ENCODE results near the gene KIRREL3.
"Not testable (repeated sequence)": the region's sequence is repeated elsewhere in the genome, so short reads cannot be mapped to it uniquely, and the experiment has no call there.

The KIRREL3 gene

DNA sequence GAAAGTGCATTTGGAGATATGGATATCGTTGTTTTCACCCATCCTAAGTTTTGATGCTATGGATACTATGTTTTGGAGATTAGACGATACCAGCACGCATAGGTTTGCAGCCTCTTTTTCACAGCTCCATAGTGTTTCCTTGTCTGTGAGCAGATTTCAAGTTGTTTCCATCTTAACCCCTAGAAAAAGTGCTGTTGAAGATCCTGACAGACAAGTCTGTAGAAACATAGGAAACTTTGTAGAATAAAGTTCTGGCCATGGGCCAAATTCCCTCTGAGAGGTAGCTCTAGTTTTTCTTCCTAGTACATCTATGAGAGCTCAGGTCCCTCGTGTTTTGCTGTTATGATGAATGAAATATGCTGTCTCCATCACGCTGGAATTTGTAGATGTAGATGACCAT is 612.7 kb downstream of the KIRREL3 start:
- DNase-seq (ENCODE audit: low read depth) = no peak

DNA sequence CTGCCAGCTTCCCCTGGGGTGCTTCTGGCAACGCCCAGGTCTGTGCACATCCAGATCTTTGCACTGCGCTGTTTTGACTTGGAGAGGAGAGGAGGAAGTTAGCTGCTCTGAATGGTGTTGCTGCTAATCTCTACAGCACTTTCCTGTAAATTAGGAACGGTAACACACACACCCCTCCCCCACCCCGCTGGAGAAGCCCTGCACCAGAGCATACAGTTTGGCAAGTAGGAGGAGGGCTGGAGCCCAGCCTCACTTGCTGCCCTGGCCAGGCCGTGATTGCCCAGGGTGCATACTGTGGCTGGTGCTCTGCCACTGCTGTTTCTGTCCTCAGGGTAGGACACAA is 613.9 kb downstream of the KIRREL3 start:
- not testable (repeated sequence) for H3K4me3 ChIP-seq (ENCODE audit: control insufficient read depth, low read depth, low read length); DNase-seq (ENCODE audit: low read depth)

More for the DNA sequence above, 612.7 kb downstream of the KIRREL3 start:
- TF ChIP-seq, protein P1, sequence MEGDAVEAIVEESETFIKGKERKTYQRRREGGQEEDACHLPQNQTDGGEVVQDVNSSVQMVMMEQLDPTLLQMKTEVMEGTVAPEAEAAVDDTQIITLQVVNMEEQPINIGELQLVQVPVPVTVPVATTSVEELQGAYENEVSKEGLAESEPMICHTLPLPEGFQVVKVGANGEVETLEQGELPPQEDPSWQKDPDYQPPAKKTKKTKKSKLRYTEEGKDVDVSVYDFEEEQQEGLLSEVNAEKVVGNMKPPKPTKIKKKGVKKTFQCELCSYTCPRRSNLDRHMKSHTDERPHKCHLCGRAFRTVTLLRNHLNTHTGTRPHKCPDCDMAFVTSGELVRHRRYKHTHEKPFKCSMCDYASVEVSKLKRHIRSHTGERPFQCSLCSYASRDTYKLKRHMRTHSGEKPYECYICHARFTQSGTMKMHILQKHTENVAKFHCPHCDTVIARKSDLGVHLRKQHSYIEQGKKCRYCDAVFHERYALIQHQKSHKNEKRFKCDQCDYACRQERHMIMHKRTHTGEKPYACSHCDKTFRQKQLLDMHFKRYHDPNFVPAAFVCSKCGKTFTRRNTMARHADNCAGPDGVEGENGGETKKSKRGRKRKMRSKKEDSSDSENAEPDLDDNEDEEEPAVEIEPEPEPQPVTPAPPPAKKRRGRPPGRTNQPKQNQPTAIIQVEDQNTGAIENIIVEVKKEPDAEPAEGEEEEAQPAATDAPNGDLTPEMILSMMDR (conservative IDR thresholded peaks at IDR 0.05; ENCODE audit: control insufficient read depth, insufficient read depth, low read depth, low read length) = no peak
- H3K4me3 ChIP-seq (ENCODE audit: control insufficient read depth, low read depth, low read length) = no peak overlapping the region

- no peak overlapping the region for H3K4me3 ChIP-seq (ENCODE audit: control insufficient read depth, low read depth, low read length)
- DNase-seq (ENCODE audit: low read depth) = no peak
- TF ChIP-seq, protein P1 (conservative IDR thresholded peaks at IDR 0.05; ENCODE audit: control insufficient read depth, insufficient read depth, low read depth, low read length) = no peak
These were observed 614.4 kb downstream of the KIRREL3 start for GRCh38 chr11:126385991-126386728.

DNA sequence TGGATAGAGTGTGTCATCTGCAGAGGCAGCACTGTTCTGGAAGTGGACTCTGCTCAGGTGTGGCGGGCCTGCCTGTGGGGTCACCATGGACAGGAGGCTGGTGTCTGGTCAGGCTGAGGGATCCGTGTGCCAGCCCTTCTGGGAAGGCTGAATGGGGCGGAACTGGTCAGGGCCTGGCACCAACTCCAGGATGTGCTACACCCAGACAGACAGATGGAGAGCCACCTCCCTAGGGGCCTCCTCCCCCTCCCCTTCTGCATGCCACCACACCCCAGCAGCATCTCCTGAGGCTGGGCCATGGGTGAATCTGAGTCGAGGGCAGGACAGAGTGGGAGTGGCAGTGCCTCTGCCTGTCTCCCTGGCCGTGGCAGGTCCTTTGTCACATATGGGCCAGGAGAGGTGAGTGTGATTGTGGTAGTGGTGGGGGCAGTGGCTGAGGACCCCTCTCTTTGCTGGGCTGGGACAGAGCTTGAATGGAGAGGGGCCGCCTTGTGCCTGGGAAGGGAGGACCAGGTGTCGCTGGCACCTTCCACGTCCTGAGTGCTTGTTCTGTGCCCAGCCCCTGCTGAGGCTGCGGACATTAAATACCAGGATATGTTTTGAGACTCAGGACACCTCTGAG is 616.0 kb downstream of the KIRREL3 start:
- TF ChIP-seq, protein P1 (conservative IDR thresholded peaks at IDR 0.05; ENCODE audit: control insufficient read depth, insufficient read depth, low read depth, low read length) = no peak
- H3K4me3 ChIP-seq (ENCODE audit: control insufficient read depth, low read depth, low read length) = no peak overlapping the region
- DNase-seq (ENCODE audit: low read depth) = no peak

DNA sequence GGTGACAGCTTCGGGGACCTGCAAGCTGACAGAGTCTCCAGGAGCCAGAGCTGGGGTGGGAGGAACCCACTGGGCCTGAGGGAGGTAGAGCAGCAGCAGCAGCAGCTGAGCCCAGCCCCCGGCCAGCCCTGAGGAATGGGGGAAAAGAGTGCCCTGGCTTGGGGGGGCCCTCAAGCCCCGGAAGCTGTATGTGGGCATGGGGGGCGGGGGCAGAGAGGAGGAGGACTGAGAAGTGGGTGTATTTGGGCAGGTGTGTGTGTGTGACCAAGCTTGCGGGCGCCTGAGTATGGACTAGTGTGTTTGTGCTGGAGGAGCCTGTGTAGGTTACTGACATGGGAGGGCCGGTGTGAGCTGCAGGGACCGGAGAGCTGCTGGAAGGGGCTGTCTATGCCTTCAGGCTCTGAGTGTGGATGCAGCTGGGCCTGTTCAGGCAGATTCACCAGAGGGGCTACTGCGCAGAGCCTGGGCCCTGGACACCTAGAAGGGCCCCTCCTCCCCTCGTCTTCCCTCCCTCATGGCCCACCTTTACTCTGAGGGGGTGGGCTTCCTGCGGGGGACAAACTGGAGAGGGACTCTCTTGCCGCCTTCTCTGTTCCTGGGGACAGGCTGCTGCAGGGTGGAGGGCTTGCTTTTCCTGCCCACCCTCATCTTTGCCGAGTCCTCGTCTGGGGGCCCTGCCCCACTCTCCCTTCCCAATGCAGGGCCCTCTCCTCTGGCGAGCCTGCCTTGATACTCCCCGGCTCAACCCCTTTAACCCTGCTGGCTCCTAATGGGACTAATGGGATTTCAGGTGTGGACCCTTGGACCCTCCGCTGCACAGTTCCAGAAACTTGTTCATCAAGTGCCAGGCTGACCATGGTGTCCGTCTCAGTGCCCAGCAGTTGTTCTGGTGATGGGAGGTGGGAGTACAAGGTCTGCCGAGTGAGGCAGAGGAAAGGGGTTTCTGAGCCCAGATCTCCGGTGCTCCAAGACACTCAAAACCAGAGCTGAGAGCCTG is 616.9 kb downstream of the KIRREL3 start:
- TF ChIP-seq, protein P1 (conservative IDR thresholded peaks at IDR 0.05; ENCODE audit: control insufficient read depth, insufficient read depth, low read depth, low read length) = no peak
- H3K4me3 ChIP-seq (ENCODE audit: control insufficient read depth, low read depth, low read length) = no peak overlapping the region
- no peak for DNase-seq (ENCODE audit: low read depth)

DNA sequence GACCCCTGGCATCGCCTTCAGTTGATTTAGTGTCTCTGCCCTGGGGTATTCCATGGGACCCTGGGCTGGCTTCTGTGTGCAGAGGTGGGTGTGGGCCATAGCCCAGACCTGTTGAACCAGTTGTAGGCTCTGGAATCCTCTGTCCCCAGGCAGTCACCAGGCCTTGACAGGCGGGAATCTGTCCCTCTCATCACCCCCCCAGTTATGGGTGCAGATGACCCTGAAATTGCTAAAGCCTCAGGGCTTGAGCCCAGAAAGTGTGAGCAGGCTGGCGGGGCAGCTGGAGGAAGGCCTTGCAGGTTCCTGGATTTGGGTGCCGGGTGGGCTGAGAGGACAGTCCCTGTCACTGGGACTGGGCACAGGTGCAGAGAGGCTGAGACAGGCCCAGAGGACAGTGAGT is 617.9 kb downstream of the KIRREL3 start:
- not testable (repeated sequence) for DNase-seq (ENCODE audit: low read depth); H3K4me3 ChIP-seq (ENCODE audit: control insufficient read depth, low read depth, low read length)

- not testable (repeated sequence) for DNase-seq (ENCODE audit: low read depth); H3K4me3 ChIP-seq (ENCODE audit: control insufficient read depth, low read depth, low read length)
These were observed 618.6 kb downstream of the KIRREL3 start for GRCh38 chr11:126381960-126382359.

DNA sequence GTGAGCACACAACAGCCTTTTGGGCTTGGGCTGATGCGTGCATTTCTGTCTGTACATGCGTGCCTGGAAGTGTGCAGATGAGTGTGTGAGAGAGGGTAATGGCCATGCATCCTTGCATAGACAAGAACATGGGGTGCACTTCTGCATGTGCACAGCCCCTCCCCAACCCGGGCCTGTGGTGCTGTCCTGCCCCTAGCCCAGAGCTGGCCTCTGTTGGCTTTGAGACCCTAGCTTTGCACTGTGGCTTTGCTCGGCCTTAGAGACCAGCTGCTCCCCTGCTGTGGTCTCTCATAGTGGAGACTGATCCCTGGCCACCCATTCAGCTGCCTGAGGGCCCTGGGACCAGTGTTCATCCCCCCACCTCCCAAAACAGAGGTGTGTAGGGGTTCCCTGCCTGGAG is 619.7 kb downstream of the KIRREL3 start:
- H3K4me3 ChIP-seq (ENCODE audit: control insufficient read depth, low read depth, low read length) = no peak overlapping the region
- DNase-seq (ENCODE audit: low read depth) = no peak
- TF ChIP-seq, protein P1 (conservative IDR thresholded peaks at IDR 0.05; ENCODE audit: control insufficient read depth, insufficient read depth, low read depth, low read length) = no peak
